HG03060 (cell line): Measurements from ENCODE around the gene HDGFL3.
"Not testable (repeated sequence)": the region's sequence is repeated elsewhere in the genome, so short reads cannot be mapped to it uniquely, and the experiment has no call there.

ENCODE experiments used
- ATAC-seq: cut with Tn5 transposase; IDR thresholded peaks from one replicate; pipeline ENCODE4 v1.9.1; 2021; ENCODE audit warnings: low read depth, moderate number of reproducible peaks; ENCODE audit not compliant: unreplicated experiment

HDGFL3 gene

GRCh38 chr15:83207660-83208366 lies at the start of gene HDGFL3:
Gene HDGFL3 (minus strand): TSS chr15:83207823. CDS start chr15:83207414, 409 bp downstream.
- ATAC-seq = no peak

GRCh38 chr15:83250781-83251180 lies 43.2 kb upstream of the HDGFL3 start:
- ATAC-seq = no peak

GRCh38 chr15:83249030-83249343 lies 41.4 kb upstream of the HDGFL3 start:
- ATAC-seq = no peak

GRCh38 chr15:83248151-83249029 lies 40.8 kb upstream of the HDGFL3 start:
- no peak for ATAC-seq

GRCh38 chr15:83243634-83244033 lies 36.0 kb upstream of the HDGFL3 start:
- ATAC-seq = no peak

GRCh38 chr15:83230242-83230641 lies 22.6 kb upstream of the HDGFL3 start:
- ATAC-seq = no peak

GRCh38 chr15:83225449-83225848 lies 17.8 kb upstream of the HDGFL3 start:
- ATAC-seq = no peak

- ATAC-seq = not testable (repeated sequence)
These were observed 14.2 kb upstream of the HDGFL3 start for GRCh38 chr15:83221781-83222180.

- no peak for ATAC-seq
These were observed 11.4 kb upstream of the HDGFL3 start for GRCh38 chr15:83219026-83219425.

GRCh38 chr15:83215306-83215705 lies 7.7 kb upstream of the HDGFL3 start:
- no peak for ATAC-seq

- no peak for ATAC-seq
These were observed 3.0 kb upstream of the HDGFL3 start for GRCh38 chr15:83210619-83211018.

GRCh38 chr15:83209333-83209732 lies 1.7 kb upstream of the HDGFL3 start:
- no peak for ATAC-seq

- ATAC-seq = no peak
These were observed 691 bp upstream of the HDGFL3 start for GRCh38 chr15:83208367-83208661.

GRCh38 chr15:83207009-83207659 lies 489 bp downstream of the HDGFL3 start:
- ATAC-seq = no peak

GRCh38 chr15:83206526-83207008 lies 1.1 kb downstream of the HDGFL3 start:
- ATAC-seq = no peak

GRCh38 chr15:83205725-83206324 lies 1.8 kb downstream of the HDGFL3 start:
- no peak for ATAC-seq

- no peak for ATAC-seq
These were observed 2.9 kb downstream of the HDGFL3 start for GRCh38 chr15:83204697-83205096.

- ATAC-seq = no peak
These were observed 4.1 kb downstream of the HDGFL3 start for GRCh38 chr15:83203543-83203942.

GRCh38 chr15:83200589-83200988 lies 7.0 kb downstream of the HDGFL3 start:
- no peak for ATAC-seq

- ATAC-seq = no peak
These were observed 7.5 kb downstream of the HDGFL3 start for GRCh38 chr15:83200162-83200561.

GRCh38 chr15:83199288-83199687 lies 8.3 kb downstream of the HDGFL3 start:
- peak; percentile 60 for ATAC-seq
